GM12874 (cell line): ENCODE measurements around the gene ARHGEF38.
A peak's percentile ranks its signal among the peaks of the same experiment; 100 is the strongest.

ENCODE experiments used
- TF ChIP-seq, protein P1 (sequence below): IDR thresholded peaks from 2 replicates; pipeline ENCODE4 v1.5.1; 2011; ENCODE audit warnings: low read depth, mild to moderate bottlenecking, control low read depth, low read length, moderate library complexity; ENCODE audit not compliant: insufficient read depth

The ARHGEF38 gene

DNA sequence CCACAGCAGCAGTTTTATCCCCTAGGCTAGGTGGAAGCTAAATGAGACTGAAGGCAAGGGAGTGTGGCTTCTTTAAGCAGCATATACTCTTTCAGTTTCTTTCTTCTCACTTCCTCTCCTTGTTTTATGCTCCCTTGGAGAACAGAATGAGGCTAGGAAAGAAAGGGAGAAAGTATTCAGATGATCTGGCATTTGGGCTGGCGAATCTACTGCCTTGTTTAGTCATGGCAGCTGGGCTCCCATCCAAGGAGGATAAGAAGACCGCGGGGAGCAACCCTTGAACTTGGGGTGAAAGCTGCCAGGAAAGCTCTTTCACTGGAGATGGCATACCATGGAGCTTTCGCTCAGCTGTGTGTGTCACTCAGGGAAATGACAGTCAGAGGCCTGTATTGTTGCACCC, 72.1 kb downstream of the ARHGEF38 start:
- TF ChIP-seq, protein P1, sequence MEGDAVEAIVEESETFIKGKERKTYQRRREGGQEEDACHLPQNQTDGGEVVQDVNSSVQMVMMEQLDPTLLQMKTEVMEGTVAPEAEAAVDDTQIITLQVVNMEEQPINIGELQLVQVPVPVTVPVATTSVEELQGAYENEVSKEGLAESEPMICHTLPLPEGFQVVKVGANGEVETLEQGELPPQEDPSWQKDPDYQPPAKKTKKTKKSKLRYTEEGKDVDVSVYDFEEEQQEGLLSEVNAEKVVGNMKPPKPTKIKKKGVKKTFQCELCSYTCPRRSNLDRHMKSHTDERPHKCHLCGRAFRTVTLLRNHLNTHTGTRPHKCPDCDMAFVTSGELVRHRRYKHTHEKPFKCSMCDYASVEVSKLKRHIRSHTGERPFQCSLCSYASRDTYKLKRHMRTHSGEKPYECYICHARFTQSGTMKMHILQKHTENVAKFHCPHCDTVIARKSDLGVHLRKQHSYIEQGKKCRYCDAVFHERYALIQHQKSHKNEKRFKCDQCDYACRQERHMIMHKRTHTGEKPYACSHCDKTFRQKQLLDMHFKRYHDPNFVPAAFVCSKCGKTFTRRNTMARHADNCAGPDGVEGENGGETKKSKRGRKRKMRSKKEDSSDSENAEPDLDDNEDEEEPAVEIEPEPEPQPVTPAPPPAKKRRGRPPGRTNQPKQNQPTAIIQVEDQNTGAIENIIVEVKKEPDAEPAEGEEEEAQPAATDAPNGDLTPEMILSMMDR = no peak

DNA sequence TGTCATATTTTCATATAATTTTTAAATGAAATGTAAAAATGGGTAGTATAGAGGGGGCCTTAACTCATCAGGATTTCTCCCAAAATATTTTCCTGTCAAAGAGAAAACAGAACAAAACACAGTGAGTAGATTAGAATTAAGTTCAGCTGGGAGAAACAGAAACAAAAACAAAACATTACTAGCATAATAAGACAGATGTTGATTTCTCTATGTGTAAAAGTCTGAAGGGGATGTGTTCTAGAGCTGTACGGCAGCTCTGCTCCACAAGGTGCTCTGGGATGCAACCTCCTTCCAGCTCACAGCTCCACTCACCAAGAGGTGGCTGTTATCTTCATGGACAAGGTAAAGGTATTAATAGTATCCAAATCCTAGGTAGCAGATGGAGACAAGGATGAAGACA, 72.8 kb downstream of the ARHGEF38 start:
- TF ChIP-seq, protein P1 = no peak

DNA sequence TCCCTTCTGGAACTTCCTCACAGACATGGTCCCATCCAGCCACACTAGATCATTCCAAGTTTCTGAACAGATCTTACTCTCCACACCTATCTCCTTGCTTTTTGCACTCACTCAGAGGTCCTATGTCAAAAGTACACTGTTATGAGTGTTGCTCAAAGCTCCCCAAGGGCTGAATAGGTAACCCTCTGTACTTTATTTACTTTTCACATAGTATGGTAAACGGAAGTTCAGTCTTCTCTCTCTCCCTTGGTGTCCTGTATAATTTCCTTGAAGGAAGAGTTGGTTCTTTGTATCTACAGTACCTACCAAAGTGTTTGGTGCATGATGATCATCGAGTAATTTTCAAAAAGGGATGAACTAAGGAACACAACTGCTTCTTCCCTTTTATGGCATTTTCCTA, 74.4 kb downstream of the ARHGEF38 start:
- TF ChIP-seq, protein P1 = no peak

DNA sequence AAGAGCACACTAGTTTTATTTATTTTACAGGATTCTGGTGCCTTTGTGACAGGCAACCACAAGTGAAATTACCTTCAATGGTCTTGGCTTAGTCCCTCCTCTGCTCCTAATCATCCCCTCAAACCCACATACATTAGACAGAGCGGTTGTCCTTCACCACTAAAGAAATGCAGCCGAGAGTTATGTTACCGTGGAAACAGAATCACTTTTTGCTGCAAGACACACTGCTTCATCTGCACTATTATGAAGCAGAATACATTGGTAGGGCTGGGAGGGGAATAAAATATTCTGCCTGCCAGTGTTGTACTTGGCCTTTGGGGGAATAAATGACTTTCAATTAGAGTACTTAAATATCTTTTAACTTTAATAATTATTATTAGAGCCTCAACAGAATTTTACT, 75.2 kb downstream of the ARHGEF38 start:
- TF ChIP-seq, protein P1 = no peak

DNA sequence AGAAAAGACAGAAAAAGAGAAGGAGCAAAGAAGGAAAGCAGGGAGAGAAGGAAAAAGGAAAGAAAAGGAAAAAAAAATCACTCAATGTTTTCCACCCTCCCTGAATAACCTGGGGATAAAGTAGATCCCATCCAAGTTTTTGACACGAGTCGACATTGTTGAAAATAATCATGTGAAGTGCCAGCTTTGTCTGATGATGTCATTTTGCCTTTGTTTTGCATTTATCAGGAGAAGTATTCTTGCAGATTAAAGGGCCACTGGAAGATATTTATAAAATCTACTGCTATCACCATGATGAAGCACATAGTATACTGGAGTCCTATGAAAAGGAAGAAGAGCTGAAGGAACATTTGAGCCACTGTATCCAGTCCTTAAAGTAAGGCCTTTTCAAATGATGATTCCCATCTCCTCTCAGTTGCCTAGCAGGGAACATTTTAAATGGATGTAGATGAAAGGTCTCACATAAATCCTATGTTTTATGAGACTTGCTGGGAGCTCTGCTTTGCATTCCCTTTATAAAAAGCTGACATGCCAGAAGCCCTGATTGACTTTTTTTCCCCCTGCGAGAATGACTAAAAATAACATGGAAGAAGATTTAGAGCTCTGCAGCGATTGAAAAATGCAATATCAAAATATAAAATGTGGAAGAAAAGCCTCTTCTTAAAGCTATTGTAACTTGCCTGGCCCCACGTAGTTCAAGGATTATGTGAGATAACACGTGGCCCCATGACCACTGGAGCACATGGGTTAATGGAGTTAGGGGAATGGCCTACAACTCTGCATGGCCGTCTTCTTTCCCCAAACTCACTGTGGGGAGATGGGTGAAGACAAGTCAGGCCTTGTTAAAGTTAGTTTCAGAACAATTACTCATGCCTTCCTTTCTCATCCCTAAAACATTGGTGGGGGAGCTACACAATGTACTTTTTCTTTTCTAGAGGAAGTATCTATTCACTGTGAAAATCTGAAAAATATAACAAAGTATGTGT, 78.5 kb downstream of the ARHGEF38 start:
- TF ChIP-seq, protein P1 = no peak

DNA sequence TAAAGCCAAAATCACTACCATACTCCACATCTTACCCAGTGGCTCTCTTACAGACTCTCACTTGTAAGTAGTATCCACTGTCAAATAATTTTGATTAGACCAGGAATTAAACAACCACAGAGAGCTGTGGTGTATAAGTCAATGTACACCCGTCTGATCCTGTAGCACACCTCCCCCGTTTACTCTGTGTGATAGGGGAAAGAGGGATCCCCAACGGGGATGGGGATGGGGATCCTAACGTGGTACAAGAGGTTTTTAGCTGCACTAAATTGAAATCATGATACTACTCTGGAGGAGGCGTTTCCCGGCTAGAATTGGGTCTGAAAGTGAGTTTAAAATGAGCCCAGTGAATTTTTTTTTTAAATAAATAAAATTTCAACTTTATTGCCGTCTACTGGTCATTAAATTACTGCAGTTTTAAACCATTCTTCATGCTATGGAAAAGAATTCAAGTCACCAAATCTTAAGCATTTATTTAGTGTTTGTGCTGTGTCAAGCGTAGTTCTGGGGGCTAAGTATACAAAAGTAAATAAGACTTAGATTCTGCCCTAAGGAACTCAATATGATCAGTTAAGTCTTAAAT, 79.5 kb downstream of the ARHGEF38 start:
- TF ChIP-seq, protein P1 = no peak

DNA sequence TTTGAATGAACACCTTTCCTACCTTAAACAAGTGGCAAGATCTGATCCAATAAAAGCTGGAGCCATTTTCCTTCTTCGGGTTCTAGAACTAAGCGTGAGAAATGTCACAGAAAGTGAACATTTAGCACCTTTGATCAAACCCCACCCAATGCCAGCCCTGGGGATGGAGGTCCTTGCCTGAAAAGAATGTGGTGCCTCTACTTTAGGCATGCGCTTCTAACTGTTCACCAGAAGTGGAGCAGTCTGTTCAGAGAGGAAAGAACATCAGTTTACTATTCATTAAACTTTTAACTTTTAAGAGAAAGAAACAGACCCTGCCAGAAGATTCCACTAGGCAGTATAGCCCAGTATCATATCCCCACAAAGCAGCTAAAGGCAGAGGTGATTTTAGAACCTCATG, 80.2 kb downstream of the ARHGEF38 start:
- TF ChIP-seq, protein P1 = 0 out of 2 replicates have a peak, but pooled peaks have one; percentile 3
